Mononuclear cell (primary cell): ENCODE results near the gene FSCN2. TPM values are rescaled to one million over a fixed set of nuclear protein-coding genes. Genes with fewer than 3 reads are reported as not detected.
"Not testable (repeated sequence)": the region's sequence is repeated elsewhere in the genome, so short reads cannot be mapped to it uniquely, and the experiment has no call there.

Experiments used
- H3K27me3 ChIP-seq: 2 replicates; pipeline ENCODE4 v1.6.0; 2011; ENCODE audit warnings: low read length, control low read depth; ENCODE audit not compliant: insufficient read depth
- H3K4me1 ChIP-seq: 2 replicates; pipeline ENCODE4 v1.5.1; 2011; ENCODE audit warnings: mild to moderate bottlenecking, low read length, control low read depth; ENCODE audit not compliant: insufficient read depth
- H3K4me3 ChIP-seq: 2 replicates; pipeline ENCODE4 v1.5.1; 2011; ENCODE audit warnings: mild to moderate bottlenecking, low read length, moderate library complexity
- H3K9me3 ChIP-seq: 2 replicates; pipeline ENCODE4 v1.5.1; 2011; ENCODE audit warnings: low read depth, mild to moderate bottlenecking, control low read depth, low read length
- total RNA-seq: library from RNA; depleted of rRNA; stranded (reverse); fragments of >200 nt; gene quantifications from one replicate; pipeline ENCODE4 v1.2.3, GENCODE V29; 2012

The FSCN2 gene
- total RNA-seq, 1 donor = 0.52 TPM

DNA sequence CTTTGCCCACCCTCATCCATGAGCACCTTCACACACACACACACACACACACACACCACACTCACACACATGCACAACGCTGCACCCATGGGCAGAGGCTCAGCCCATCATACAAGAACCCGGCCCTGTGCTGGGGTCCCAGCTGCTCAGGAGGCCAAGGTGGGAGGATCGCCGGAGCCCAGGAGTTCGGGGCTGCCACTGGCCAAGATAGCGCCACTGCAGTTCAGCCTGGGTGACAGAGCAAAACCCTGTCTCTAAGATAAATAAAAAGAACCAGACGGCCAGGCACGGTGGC, 3.4 kb upstream of the FSCN2 start:
- H3K27me3 ChIP-seq = no peaks in the 10 kb centered on the region
- H3K4me3 ChIP-seq = no peak overlapping the region
- peaks cover 3% of the 10 kb centered on the region for H3K4me1 ChIP-seq
- H3K9me3 ChIP-seq = no peaks in the 10 kb centered on the region

DNA sequence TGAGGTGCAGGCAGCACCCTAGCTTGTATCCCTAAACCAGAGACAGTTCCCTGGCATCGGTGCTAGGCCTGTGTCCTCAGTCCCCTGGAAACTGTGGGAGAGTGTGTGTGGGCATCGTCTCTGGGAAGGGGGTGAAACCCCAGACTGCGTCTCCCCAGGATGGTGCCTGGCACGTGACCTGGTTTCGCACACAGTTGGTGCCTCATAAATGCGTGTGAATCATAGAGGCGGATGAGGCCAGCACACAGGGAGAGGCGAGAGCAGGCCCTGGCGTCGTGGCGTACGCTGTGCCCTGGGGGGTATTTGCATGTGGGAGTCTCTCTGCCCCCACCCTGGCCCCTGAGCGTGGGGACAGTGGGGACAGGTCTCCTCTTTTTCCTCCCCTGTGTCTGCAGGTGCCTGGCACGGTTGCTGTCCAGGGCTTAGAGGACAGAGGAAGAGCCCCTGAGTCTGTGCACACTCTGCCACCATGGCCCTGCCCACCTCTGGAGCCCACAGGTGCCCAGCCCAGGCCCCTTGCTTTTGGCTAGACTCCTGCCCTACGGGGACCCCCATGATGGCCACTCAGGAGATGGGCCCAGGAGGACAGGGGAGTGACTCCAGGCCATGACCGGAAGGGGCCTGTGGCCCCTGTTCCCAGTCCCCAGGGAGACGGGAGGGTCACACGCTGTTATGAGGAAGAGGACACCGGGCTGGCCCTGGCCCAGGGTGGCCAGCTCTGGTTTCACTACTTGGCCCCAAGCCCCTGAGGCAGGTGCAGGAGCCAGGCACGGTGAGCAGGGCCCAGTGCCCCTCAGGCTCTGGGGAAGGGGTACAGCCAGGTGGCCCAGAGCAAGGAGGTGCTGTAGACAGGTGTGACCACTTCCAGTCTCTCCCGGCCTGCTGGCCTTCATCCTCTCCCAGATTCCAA, 1.3 kb upstream of the FSCN2 start:
- no peak overlapping the region for H3K4me3 ChIP-seq
- H3K4me1 ChIP-seq = no peaks in the 10 kb centered on the region
- H3K9me3 ChIP-seq = no peaks in the 10 kb centered on the region
- no peaks in the 10 kb centered on the region for H3K27me3 ChIP-seq

DNA sequence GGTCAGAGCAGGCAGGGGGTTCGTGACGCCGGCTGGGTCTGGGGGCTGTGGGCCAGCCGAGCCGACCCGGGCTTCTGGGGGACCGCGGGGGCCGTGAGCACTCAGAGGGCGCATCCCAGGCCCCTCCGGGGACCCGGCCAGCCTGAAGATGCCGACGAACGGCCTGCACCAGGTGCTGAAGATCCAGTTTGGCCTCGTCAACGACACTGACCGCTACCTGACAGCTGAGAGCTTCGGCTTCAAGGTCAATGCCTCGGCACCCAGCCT, 140 bp downstream of the FSCN2 start:
- no peaks in the 10 kb centered on the region for H3K4me1 ChIP-seq
- H3K9me3 ChIP-seq = no peaks in the 10 kb centered on the region
- H3K4me3 ChIP-seq = no peak overlapping the region
- H3K27me3 ChIP-seq = no peaks in the 10 kb centered on the region

DNA sequence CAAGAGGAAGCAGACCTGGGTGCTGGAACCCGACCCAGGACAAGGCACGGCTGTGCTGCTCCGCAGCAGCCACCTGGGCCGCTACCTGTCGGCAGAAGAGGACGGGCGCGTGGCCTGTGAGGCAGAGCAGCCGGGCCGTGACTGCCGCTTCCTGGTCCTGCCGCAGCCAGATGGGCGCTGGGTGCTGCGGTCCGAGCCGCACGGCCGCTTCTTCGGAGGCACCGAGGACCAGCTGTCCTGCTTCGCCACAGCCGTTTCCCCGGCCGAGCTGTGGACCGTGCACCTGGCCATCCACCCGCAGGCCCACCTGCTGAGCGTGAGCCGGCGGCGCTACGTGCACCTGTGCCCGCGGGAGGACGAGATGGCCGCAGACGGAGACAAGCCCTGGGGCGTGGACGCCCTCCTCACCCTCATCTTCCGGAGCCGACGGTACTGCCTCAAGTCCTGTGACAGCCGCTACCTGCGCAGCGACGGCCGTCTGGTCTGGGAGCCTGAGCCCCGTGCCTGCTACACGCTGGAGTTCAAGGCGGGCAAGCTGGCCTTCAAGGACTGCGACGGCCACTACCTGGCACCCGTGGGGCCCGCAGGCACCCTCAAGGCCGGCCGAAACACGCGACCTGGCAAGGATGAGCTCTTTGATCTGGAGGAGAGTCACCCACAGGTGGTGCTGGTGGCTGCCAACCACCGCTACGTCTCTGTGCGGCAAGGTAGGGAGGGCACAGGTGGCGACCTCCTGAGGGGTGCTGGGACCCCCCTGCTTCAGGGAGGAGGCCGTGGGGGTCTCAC, 667 bp downstream of the FSCN2 start:
- no peaks in the 10 kb centered on the region for H3K27me3 ChIP-seq
- H3K4me1 ChIP-seq = peaks cover under 1% of the 10 kb centered on the region
- no peaks in the 10 kb centered on the region for H3K9me3 ChIP-seq
- H3K4me3 ChIP-seq = no peak overlapping the region

DNA sequence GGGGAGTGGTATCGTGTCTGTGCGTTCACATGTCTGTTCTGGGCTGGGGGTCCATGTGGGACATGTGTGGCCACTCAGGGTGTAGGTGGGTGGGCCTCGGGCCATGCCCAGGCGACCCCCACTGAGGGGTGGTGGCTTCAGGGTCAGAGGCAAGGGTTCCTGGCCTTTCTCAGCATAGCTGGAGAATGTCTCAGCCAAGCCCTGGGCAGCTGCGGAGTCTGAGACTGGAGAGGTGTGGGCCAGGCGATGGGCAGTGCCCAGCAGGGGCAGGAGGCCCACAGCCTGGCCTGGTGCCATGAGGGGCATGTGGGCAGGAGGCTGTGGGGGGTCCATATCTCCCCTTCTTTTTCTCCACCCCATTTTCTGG, 1.2 kb downstream of the FSCN2 start:
- H3K27me3 ChIP-seq = no peaks in the 10 kb centered on the region
- no peak overlapping the region for H3K4me3 ChIP-seq
- H3K9me3 ChIP-seq = no peaks in the 10 kb centered on the region
- peaks cover 4% of the 10 kb centered on the region for H3K4me1 ChIP-seq

DNA sequence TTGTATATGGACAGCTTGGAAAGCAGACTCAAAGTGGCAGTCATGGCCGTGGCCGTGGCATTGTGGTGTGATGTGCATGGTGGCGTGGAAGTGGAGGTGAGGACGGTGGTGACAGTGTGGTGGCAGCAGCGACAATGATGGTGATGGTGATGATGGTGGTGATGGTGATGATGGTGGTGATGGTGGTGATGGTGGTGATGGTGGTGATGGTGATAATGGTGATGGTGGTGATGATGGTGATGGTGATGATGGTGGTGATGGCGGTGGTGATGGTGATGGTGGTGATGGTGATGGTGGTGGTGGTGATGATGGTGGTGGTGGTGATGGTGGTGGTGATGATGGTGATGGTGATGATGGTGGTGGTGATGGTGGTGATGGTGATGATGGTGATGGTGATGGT, 2.8 kb downstream of the FSCN2 start:
- H3K4me1 ChIP-seq, H3K27me3 ChIP-seq, H3K4me3 ChIP-seq, H3K9me3 ChIP-seq: not testable (repeated sequence)

DNA sequence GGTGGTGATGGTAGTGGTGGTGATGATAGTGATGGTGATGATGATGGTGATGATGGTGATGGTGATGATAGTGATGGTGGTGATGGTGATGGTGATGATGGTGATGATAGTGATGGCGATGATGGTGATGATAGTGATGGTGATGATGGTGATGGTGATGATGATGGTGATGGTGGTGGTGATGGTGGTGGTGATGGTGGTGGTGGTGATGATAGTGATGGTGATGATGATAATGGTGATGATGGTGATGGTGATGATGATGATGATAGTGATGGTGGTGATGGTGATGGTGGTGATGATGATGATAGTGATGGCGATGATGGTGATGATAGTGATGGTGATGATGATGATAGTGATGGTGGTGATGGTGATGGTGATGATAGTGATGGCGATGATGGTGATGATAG, 3.8 kb downstream of the FSCN2 start:
- not testable (repeated sequence) for H3K9me3 ChIP-seq, H3K4me1 ChIP-seq, H3K27me3 ChIP-seq, H3K4me3 ChIP-seq

DNA sequence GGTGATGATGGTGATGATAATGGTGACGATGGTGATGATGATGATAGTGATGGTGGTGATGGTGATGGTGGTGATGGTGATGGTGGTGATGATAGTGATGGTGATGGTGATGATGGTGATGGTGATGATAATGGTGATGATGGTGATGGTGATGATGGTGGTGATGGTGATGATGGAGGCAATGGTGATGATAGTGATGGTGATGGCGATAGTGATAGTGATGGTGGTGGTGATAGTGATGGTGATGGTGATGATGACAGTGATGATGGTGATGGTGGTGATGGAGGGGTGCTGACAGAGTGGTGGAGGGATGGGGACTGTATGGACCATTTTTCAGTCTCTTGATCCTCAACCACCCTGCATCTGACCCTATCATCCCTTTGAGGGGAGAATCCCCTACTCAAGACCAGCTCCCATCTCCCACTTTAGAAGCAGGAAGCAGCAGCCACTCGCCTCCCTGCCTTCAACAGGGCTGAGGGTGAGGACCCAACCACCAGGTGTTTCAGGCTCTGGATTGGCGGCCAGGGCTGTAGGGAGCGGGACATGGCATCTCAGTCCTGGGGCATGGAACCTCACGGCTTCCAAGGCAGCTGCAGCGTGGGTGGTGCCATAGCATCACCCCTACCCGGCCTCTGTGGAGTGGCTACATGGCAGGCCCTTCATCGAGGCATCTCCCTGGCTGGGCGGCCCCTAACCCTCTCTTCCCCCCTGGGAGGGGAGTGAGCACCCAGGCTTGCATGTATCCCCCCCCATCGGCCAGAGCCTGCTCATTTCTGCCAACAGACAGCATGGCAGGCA, 4.5 kb downstream of the FSCN2 start:
- Histone ChIP-seq H3K27me3 (peaks cover 11% of the 10 kb centered on the region), H3K4me3 (no peak overlapping the region), H3K4me1 (peaks cover 9% of the 10 kb centered on the region), H3K9me3 (no peaks in the 10 kb centered on the region)

DNA sequence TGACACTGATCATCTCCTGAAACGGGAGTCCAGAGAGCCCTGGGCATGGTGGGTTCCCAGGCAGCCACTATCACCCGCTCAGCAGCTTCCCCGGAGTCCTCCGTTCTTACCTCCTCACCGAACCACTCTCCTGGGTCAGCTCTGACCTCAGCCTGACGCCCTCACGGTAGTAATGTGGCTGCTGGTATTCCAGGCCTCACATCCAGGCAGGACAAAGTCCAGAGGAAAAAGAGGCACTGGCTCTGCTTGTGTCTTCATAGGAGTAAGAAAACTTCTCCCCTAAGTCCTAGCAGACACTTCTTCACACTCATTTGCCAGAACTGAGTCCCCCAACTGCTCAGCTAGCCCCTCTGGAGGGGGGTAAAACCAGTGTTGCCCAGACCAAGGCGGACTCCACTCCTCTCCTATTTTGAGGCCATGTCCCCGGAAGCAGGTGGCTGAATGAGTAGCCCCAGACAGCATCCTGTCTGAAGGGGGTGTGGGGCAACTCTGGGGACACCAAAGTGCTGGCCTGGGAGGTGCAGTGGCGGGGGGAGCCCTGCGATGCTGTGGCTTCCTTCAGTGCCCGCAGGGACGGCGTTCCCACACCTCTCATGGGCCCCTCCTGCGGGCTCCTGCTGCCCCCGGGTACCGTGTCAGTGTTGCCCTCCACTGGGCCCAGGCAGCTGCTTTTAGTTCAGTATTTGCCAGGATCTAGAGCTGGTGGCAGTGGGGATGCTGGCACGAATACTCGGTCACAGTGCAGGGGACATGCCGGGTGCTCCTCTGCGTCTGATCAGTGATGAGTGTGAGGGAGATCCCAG, 5.4 kb downstream of the FSCN2 start:
- Histone ChIP-seq H3K4me1 (peaks cover 10% of the 10 kb centered on the region), H3K9me3 (no peaks in the 10 kb centered on the region), H3K27me3 (peaks cover 12% of the 10 kb centered on the region), H3K4me3 (no peak overlapping the region)

DNA sequence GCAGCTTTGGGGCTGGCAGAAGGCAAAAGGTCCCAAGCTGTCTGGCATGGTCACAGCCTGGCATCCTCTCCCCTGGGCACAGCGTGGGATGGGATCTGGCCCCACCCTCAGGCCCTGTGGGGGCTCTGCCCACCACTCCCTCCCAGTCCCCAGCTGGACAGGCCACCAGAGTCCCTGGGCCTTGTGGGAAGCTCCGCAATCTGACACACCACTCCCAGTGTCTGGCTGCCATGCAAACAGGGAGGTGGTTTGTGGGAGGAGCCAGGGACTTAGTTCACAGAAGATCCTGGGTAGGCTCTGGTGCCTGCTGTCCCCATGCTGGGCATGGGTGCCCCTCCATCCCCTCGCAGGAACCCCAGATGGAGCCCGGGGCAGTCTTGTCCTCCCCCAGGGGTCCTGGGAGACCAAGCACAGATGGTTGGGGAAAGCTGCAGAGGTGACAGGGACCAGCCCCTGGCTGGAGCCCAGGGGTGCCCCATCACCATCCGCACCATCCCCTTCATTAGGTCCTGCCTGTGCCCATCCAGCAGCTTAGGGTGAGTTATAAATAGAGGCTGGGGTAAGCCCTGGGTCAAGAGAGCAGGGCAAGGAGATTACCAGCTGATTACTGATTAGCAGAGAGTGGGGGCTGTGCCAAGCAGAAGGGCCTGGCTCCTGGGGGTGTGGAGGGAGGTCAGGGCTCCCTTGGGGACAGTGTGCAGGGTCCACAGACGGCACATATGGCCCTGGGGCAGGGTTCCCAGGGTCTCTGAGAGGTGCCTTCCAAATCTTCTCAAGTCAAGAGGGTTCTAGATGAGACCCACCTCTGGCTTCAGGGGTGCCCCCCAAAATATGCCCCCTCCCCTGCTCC, 6.2 kb downstream of the FSCN2 start:
- peaks cover 10% of the 10 kb centered on the region for H3K4me1 ChIP-seq
- no peaks in the 10 kb centered on the region for H3K9me3 ChIP-seq
- no peak overlapping the region for H3K4me3 ChIP-seq
- peaks cover 12% of the 10 kb centered on the region for H3K27me3 ChIP-seq

DNA sequence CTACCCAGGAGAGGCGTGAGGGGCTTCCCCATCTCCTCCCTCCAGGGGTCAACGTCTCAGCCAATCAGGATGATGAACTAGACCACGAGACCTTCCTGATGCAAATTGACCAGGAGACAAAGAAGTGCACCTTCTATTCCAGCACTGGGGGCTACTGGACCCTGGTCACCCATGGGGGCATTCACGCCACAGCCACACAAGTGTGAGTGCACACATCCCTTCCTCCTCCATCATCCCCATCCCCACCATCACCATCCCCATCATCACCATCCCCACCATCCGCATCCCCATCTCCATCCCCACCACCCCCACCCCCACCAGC, 6.8 kb downstream of the FSCN2 start:
- H3K4me3 ChIP-seq = no peak overlapping the region
- H3K4me1 ChIP-seq = peaks cover 10% of the 10 kb centered on the region
- H3K27me3 ChIP-seq = peaks cover 12% of the 10 kb centered on the region
- no peaks in the 10 kb centered on the region for H3K9me3 ChIP-seq

DNA sequence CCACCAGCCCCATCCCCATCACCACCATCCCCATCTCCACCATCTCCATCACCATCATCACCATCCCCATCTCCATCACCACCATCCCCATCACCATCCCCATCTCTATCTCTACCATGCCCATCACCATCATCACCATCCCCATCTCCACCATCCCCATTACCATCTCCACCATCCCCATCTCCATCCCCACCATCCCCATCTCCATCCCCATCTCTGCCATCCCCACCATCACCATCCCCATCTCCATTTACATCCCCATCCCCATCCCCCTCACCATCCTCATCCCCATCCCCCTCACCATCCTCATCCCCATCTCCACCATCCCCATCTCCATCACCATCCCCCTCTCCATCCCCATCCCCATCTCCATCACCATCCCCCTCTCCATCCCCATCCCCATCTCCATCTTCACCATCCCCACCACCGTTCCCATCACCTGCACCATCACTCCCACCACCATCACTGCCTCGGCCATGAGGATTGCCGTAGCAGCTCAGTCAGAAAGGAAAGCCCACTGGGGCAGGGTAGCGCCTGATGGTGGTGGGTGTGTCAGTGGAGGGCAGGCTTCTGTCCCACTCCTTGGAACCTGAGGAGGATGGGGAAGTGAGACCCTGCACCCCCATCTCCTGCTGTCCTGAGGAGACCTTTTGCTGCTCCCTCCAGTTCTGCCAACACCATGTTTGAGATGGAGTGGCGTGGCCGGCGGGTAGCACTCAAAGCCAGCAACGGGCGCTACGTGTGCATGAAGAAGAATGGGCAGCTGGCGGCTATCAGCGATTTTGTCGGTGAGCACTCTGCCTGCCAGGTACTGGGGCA, 7.5 kb downstream of the FSCN2 start:
- H3K27me3 ChIP-seq = peaks cover 12% of the 10 kb centered on the region
- peaks cover 10% of the 10 kb centered on the region for H3K4me1 ChIP-seq
- no peak overlapping the region for H3K4me3 ChIP-seq
- H3K9me3 ChIP-seq = no peaks in the 10 kb centered on the region

DNA sequence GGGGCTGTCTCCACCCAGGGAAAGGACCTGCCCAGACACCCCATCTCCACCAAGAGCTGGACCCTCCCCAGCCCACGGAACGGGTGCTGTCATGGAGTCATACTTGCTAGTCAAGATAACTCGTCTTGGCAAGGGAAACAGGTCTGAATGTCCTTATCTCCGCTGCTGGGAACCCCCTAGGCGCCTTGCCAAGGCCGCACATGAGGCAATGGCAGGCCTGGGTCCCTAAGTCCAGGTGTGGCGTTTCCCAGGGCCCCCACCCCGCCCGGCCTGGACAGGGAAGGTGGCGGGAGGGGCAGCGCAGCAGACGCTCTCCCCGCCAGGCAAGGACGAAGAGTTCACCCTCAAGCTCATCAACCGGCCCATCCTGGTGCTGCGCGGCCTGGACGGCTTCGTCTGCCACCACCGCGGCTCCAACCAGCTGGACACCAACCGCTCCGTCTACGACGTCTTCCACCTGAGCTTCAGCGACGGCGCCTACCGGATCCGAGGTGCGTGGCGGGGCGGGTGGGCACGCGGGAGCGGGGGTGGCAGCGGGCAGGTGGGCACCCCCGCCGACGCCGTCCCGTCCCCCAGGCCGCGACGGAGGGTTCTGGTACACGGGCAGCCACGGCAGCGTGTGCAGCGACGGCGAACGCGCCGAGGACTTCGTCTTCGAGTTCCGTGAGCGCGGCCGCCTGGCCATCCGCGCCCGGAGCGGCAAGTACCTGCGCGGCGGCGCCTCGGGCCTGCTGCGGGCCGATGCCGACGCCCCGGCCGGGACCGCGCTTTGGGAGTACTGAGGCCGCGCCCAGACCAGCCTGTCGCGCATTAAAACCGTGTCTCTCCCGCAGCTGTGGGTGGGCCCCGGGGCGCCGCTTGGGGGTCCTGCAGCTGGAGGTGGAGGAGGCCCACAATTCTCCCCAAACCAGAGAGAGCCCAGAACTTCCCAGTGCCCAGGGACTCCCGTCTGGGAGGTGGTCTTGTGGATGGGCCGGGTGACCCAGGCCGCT, 8.4 kb downstream of the FSCN2 start:
- H3K27me3 ChIP-seq = peaks cover 12% of the 10 kb centered on the region
- H3K4me1 ChIP-seq = peaks cover 10% of the 10 kb centered on the region
- no peaks in the 10 kb centered on the region for H3K9me3 ChIP-seq
- no peak overlapping the region for H3K4me3 ChIP-seq
